HL-60 (cell line): ENCODE data around the gene FBN2.

Source experiments
- GABPA ChIP-seq: IDR thresholded peaks from 2 replicates; pipeline ENCODE4 v1.6.1; 2012; ENCODE audit warnings: low read depth
- POLR2AphosphoS5 ChIP-seq: IDR thresholded peaks from 2 replicates; pipeline ENCODE4 v1.6.1; 2012; ENCODE audit warnings: low read depth
- TF ChIP-seq, protein P1 (sequence below): IDR thresholded peaks from one replicate; pipeline ENCODE4 v1.5.1; 2011; ENCODE audit warnings: low read length, control low read depth, inconsistent platforms; ENCODE audit not compliant: insufficient read depth

- TF ChIP-seq, protein P1, sequence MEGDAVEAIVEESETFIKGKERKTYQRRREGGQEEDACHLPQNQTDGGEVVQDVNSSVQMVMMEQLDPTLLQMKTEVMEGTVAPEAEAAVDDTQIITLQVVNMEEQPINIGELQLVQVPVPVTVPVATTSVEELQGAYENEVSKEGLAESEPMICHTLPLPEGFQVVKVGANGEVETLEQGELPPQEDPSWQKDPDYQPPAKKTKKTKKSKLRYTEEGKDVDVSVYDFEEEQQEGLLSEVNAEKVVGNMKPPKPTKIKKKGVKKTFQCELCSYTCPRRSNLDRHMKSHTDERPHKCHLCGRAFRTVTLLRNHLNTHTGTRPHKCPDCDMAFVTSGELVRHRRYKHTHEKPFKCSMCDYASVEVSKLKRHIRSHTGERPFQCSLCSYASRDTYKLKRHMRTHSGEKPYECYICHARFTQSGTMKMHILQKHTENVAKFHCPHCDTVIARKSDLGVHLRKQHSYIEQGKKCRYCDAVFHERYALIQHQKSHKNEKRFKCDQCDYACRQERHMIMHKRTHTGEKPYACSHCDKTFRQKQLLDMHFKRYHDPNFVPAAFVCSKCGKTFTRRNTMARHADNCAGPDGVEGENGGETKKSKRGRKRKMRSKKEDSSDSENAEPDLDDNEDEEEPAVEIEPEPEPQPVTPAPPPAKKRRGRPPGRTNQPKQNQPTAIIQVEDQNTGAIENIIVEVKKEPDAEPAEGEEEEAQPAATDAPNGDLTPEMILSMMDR = no peak
- no peak for TF ChIP-seq GABPA
- TF ChIP-seq POLR2AphosphoS5 = no peak
These were observed 296.9 kb downstream of the FBN2 start for GRCh38 chr5:128241051-128241695.
